Chondrocyte (in vitro differentiated cells): ENCODE measurements around the gene ZNF586. TPM values are rescaled to one million over a fixed set of nuclear protein-coding genes. Genes with fewer than 3 reads are reported as not detected.
A peak's percentile ranks its signal among the peaks of the same experiment; 100 is the strongest.

Experiments used
- DNase-seq: peaks from one replicate; pipeline ENCODE4 v3.0.0; 2021; ENCODE audit warnings: mixed read lengths, low spot score
- H3K27ac Mint-ChIP-seq: one replicate; pipeline ENCODE4 v1.8.0; 2021; ENCODE audit warnings: mild to moderate bottlenecking, moderate library complexity, mixed read lengths; ENCODE audit not compliant: unreplicated experiment
- H3K27me3 Mint-ChIP-seq: 2 replicates; pipeline ENCODE4 v1.8.0; 2021; ENCODE audit warnings: low read depth, mixed read lengths
- H3K36me3 Mint-ChIP-seq: 2 replicates; pipeline ENCODE4 v1.8.0; 2021; ENCODE audit warnings: low read depth, mixed read lengths
- H3K4me1 Mint-ChIP-seq: 2 replicates; pipeline ENCODE4 v1.8.0; 2021; ENCODE audit warnings: low read depth, mild to moderate bottlenecking, mixed read lengths
- H3K4me3 Mint-ChIP-seq: one replicate; pipeline ENCODE4 v1.8.0; 2021; ENCODE audit warnings: mild to moderate bottlenecking, moderate library complexity, mixed read lengths; ENCODE audit not compliant: unreplicated experiment
- H3K9me3 Mint-ChIP-seq: 2 replicates; pipeline ENCODE4 v1.8.0; 2021; ENCODE audit warnings: low read depth, mixed read lengths
- total RNA-seq: library from RNA; stranded (reverse); gene quantifications from 3 replicates; pipeline ENCODE4 v1.2.1, GENCODE V29; 2021
- TF ChIP-seq, protein P1 (sequence below): fragments of 200-600 bp; sonication (generic); IDR thresholded peaks from 2 replicates; pipeline ENCODE4 v1.5.0; 2021; ENCODE audit warnings: antibody characterized with exemption, mild to moderate bottlenecking, moderate library complexity

ZNF586 gene
- total RNA-seq, 1 donor from 2014 or later: 9.8 TPM

DNA sequence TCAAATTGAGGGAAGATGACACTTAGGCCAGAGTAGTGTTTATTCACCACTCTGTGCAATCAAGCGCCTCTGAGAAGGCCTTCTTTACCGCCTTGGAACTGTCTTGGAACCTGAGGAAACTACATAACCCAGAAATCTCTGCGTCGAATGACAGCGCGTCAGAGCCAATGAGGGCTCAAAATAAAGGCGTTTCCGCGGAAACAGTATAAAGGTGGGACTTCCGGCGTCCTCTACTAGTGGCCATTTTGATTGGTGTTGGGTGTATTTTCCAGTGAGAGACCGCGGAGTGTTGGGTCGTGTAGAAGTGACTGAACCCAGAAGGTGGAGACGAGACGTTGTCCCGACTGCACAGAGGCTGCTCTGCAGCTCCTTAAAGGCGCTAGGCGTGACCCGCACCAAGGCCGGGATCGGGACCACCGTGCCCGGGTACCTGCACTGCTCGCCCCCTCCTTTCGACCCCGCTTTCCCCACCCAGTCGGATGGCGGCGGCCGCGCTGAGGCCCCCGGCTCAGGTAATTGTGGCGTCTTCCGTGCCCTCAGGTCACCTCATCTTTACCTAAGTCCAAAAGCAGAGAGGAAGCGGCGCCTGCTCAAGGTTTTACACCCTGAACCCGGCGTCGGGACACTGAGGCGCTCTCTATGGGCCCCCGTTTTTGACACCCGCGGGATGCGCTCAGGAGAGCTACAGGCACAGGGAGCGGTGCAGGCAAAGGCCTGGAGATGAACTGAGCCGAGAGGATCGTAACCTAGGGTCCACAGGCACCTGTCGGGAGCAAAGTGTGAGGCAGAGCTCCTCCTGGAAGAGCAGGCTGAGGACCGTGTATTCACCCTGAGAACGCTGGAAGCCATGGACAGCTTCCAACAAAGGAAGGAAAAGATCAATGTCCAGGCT is 22.6 kb upstream of the ZNF586 start, which contains the start of gene ZNF776:
Gene ZNF776, plus strand, starts transcription at position 236 of the 892 bp plus-strand sequence. Its CDS starts 244 bp downstream, at position 480.
- Mint-ChIP-seq H3K9me3 (peaks cover 33% of the 10 kb centered on the region), H3K4me1 (peaks cover 24% of the 10 kb centered on the region), H3K27me3 (no peaks in the 10 kb centered on the region), H3K27ac (peak within 1 kb of the TSS; percentile 88), H3K4me3 (peak within 1 kb of the TSS; percentile 94), H3K36me3 (peaks cover 39% of the 10 kb centered on the region)
- TF ChIP-seq, protein P1, sequence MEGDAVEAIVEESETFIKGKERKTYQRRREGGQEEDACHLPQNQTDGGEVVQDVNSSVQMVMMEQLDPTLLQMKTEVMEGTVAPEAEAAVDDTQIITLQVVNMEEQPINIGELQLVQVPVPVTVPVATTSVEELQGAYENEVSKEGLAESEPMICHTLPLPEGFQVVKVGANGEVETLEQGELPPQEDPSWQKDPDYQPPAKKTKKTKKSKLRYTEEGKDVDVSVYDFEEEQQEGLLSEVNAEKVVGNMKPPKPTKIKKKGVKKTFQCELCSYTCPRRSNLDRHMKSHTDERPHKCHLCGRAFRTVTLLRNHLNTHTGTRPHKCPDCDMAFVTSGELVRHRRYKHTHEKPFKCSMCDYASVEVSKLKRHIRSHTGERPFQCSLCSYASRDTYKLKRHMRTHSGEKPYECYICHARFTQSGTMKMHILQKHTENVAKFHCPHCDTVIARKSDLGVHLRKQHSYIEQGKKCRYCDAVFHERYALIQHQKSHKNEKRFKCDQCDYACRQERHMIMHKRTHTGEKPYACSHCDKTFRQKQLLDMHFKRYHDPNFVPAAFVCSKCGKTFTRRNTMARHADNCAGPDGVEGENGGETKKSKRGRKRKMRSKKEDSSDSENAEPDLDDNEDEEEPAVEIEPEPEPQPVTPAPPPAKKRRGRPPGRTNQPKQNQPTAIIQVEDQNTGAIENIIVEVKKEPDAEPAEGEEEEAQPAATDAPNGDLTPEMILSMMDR: no peak
- DNase-seq: no peak

DNA sequence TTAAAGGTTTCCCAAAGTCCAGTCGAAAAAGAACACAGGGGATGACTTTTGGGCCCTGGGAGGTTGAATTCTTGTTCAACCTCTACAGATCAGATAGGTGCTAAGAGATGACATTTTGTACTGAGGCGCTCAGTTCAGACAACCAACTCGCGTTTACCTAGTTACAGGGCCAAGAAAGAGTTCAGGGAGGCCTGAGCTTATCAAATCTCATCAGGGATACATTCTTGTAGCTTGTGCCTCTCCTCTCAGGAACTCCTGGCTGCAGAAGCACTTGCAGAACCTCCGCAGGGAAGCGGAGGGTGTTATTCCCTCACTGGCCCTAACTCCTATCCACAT is 22.0 kb upstream of the ZNF586 start:
- peak overlapping the region; percentile 94 for H3K4me3 Mint-ChIP-seq
- no peak for DNase-seq
- TF ChIP-seq, protein P1: no peak
- H3K4me1 Mint-ChIP-seq: peaks cover 24% of the 10 kb centered on the region
- peaks cover 45% of the 10 kb centered on the region for H3K36me3 Mint-ChIP-seq
- no peaks in the 10 kb centered on the region for H3K27me3 Mint-ChIP-seq
- H3K27ac Mint-ChIP-seq: peak overlapping the region; percentile 88
- H3K9me3 Mint-ChIP-seq: peaks cover 37% of the 10 kb centered on the region

- Mint-ChIP-seq H3K4me3 (peak overlapping the region; percentile 94), H3K27ac (peak overlapping the region; percentile 17)
- TF ChIP-seq, protein P1: no peak
These were observed 21.4 kb upstream of the ZNF586 start for GRCh38 chr19:57748029-57748428.

GRCh38 chr19:57754091-57754673 is 15.3 kb upstream of the ZNF586 start:
- TF ChIP-seq, protein P1: no peak

More at GRCh38 chr19:57748029-57748428, 21.4 kb upstream of the ZNF586 start:
- Mint-ChIP-seq H3K9me3 (peaks cover 42% of the 10 kb centered on the region), H3K4me1 (peaks cover 24% of the 10 kb centered on the region), H3K27me3 (no peaks in the 10 kb centered on the region), H3K36me3 (peaks cover 51% of the 10 kb centered on the region)
- no peak for DNase-seq

GRCh38 chr19:57755031-57755430 is 14.4 kb upstream of the ZNF586 start:
- Mint-ChIP-seq H3K36me3 (peaks cover 73% of the 10 kb centered on the region), H3K9me3 (peaks cover 55% of the 10 kb centered on the region)
- TF ChIP-seq, protein P1: no peak

More at GRCh38 chr19:57754091-57754673, 15.3 kb upstream of the ZNF586 start:
- Mint-ChIP-seq H3K27ac (no peak overlapping the region), H3K36me3 (peaks cover 75% of the 10 kb centered on the region), H3K4me1 (peaks cover 5% of the 10 kb centered on the region), H3K27me3 (no peaks in the 10 kb centered on the region), H3K4me3 (no peak overlapping the region), H3K9me3 (peaks cover 62% of the 10 kb centered on the region)
- no peak for DNase-seq

More at GRCh38 chr19:57755031-57755430, 14.4 kb upstream of the ZNF586 start:
- Mint-ChIP-seq H3K4me1 (no peaks in the 10 kb centered on the region), H3K27me3 (no peaks in the 10 kb centered on the region), H3K4me3 (no peak overlapping the region), H3K27ac (no peak overlapping the region)
- no peak for DNase-seq
